Activated naive CD4-positive, alpha-beta T cell treated with anti-CD3 and anti-CD28 coated beads, Interleukin-2, amount 50 U/mL, for 24 hours (primary cell): Measurements from ENCODE around the gene PLPP7.
A peak's percentile ranks its signal among the peaks of the same experiment; 100 is the strongest.
"Not testable (repeated sequence)": the region's sequence is repeated elsewhere in the genome, so short reads cannot be mapped to it uniquely, and the experiment has no call there.

Experiments used
- H3K27ac Mint-ChIP-seq: one replicate; pipeline ENCODE4 v1.8.0; 2021; ENCODE audit warnings: mild to moderate bottlenecking, mixed read lengths
- H3K27me3 Mint-ChIP-seq: one replicate; pipeline ENCODE4 v1.8.0; 2021; ENCODE audit warnings: mixed read lengths
- H3K36me3 Mint-ChIP-seq: one replicate; pipeline ENCODE4 v1.8.0; 2021; ENCODE audit warnings: mixed read lengths
- H3K4me1 Mint-ChIP-seq: one replicate; pipeline ENCODE4 v1.8.0; 2021; ENCODE audit warnings: mixed read lengths
- H3K4me3 Mint-ChIP-seq: one replicate; pipeline ENCODE4 v1.8.0; 2021; ENCODE audit warnings: mild to moderate bottlenecking, mixed read lengths
- H3K9me3 Mint-ChIP-seq: one replicate; pipeline ENCODE4 v1.8.0; 2021; ENCODE audit warnings: mixed read lengths

PLPP7 gene

GRCh38 chr9:131320031-131320685 lies 30.6 kb downstream of the PLPP7 start:
- H3K9me3 Mint-ChIP-seq = no peaks in the 10 kb centered on the region
- H3K27me3 Mint-ChIP-seq = no peaks in the 10 kb centered on the region
- no peaks in the 10 kb centered on the region for H3K4me1 Mint-ChIP-seq
- H3K27ac Mint-ChIP-seq = no peak overlapping the region
- no peaks in the 10 kb centered on the region for H3K36me3 Mint-ChIP-seq
- no peak overlapping the region for H3K4me3 Mint-ChIP-seq

- no peaks in the 10 kb centered on the region for H3K27me3 Mint-ChIP-seq
- H3K27ac Mint-ChIP-seq = no peak overlapping the region
- H3K4me1 Mint-ChIP-seq = no peaks in the 10 kb centered on the region
- no peaks in the 10 kb centered on the region for H3K9me3 Mint-ChIP-seq
- H3K4me3 Mint-ChIP-seq = no peak overlapping the region
- no peaks in the 10 kb centered on the region for H3K36me3 Mint-ChIP-seq
These were observed 34.1 kb downstream of the PLPP7 start for GRCh38 chr9:131323629-131324028.

- Mint-ChIP-seq H3K9me3 (no peaks in the 10 kb centered on the region), H3K36me3 (no peaks in the 10 kb centered on the region), H3K4me3 (no peak overlapping the region), H3K4me1 (no peaks in the 10 kb centered on the region), H3K27ac (no peak overlapping the region), H3K27me3 (no peaks in the 10 kb centered on the region)
These were observed 35.5 kb downstream of the PLPP7 start for GRCh38 chr9:131324736-131325679.

GRCh38 chr9:131329241-131329641 lies 39.7 kb downstream of the PLPP7 start:
- Mint-ChIP-seq H3K36me3 (no peaks in the 10 kb centered on the region), H3K4me1 (no peaks in the 10 kb centered on the region), H3K9me3 (no peaks in the 10 kb centered on the region), H3K27me3 (no peaks in the 10 kb centered on the region), H3K27ac (no peak overlapping the region), H3K4me3 (no peak overlapping the region)

GRCh38 chr9:131330814-131331600 lies 41.5 kb downstream of the PLPP7 start:
- no peaks in the 10 kb centered on the region for H3K27me3 Mint-ChIP-seq
- peaks cover under 1% of the 10 kb centered on the region for H3K4me1 Mint-ChIP-seq
- H3K36me3 Mint-ChIP-seq = no peaks in the 10 kb centered on the region
- H3K4me3 Mint-ChIP-seq = no peak overlapping the region
- H3K27ac Mint-ChIP-seq = no peak overlapping the region
- no peaks in the 10 kb centered on the region for H3K9me3 Mint-ChIP-seq

- not testable (repeated sequence) for H3K4me1 Mint-ChIP-seq, H3K27ac Mint-ChIP-seq, H3K4me3 Mint-ChIP-seq, H3K27me3 Mint-ChIP-seq, H3K36me3 Mint-ChIP-seq, H3K9me3 Mint-ChIP-seq
These were observed 42.5 kb downstream of the PLPP7 start for GRCh38 chr9:131331996-131332395.

- Mint-ChIP-seq H3K4me1 (peaks cover 4% of the 10 kb centered on the region), H3K36me3 (no peaks in the 10 kb centered on the region), H3K27me3 (no peaks in the 10 kb centered on the region), H3K27ac (no peak overlapping the region), H3K9me3 (no peaks in the 10 kb centered on the region), H3K4me3 (no peak overlapping the region)
These were observed 44.5 kb downstream of the PLPP7 start for GRCh38 chr9:131333771-131334628.

- Mint-ChIP-seq H3K4me1 (peaks cover 4% of the 10 kb centered on the region), H3K36me3 (no peaks in the 10 kb centered on the region), H3K9me3 (no peaks in the 10 kb centered on the region), H3K4me3 (no peak overlapping the region), H3K27ac (no peak overlapping the region), H3K27me3 (no peaks in the 10 kb centered on the region)
These were observed 45.3 kb downstream of the PLPP7 start for GRCh38 chr9:131334629-131335367.

GRCh38 chr9:131335368-131335755 lies 45.8 kb downstream of the PLPP7 start:
- Mint-ChIP-seq H3K36me3 (no peaks in the 10 kb centered on the region), H3K4me1 (peaks cover 4% of the 10 kb centered on the region), H3K27me3 (no peaks in the 10 kb centered on the region), H3K9me3 (no peaks in the 10 kb centered on the region), H3K4me3 (no peak overlapping the region), H3K27ac (no peak overlapping the region)

- no peaks in the 10 kb centered on the region for H3K27me3 Mint-ChIP-seq
- H3K36me3 Mint-ChIP-seq = no peaks in the 10 kb centered on the region
- H3K4me1 Mint-ChIP-seq = peaks cover 4% of the 10 kb centered on the region
- H3K4me3 Mint-ChIP-seq = no peak overlapping the region
- H3K9me3 Mint-ChIP-seq = no peaks in the 10 kb centered on the region
- no peak overlapping the region for H3K27ac Mint-ChIP-seq
These were observed 47.8 kb downstream of the PLPP7 start for GRCh38 chr9:131337131-131337848.

GRCh38 chr9:131339212-131339611 lies 49.7 kb downstream of the PLPP7 start:
- H3K9me3 Mint-ChIP-seq, H3K27ac Mint-ChIP-seq, H3K4me3 Mint-ChIP-seq, H3K36me3 Mint-ChIP-seq, H3K4me1 Mint-ChIP-seq, H3K27me3 Mint-ChIP-seq: not testable (repeated sequence)

- peak overlapping the region; percentile 46 for H3K27ac Mint-ChIP-seq
- not testable (repeated sequence) for H3K36me3 Mint-ChIP-seq, H3K4me3 Mint-ChIP-seq, H3K9me3 Mint-ChIP-seq, H3K4me1 Mint-ChIP-seq, H3K27me3 Mint-ChIP-seq
These were observed 55.5 kb downstream of the PLPP7 start for GRCh38 chr9:131344931-131345535.

- H3K27ac Mint-ChIP-seq = no peak overlapping the region
These were observed 57.0 kb downstream of the PLPP7 start for GRCh38 chr9:131346559-131346958.

More at GRCh38 chr9:131346559-131346958, 57.0 kb downstream of the PLPP7 start:
- H3K9me3 Mint-ChIP-seq = no peaks in the 10 kb centered on the region
- H3K27me3 Mint-ChIP-seq = peaks cover 2% of the 10 kb centered on the region
- H3K4me3 Mint-ChIP-seq = no peak overlapping the region
- peaks cover 7% of the 10 kb centered on the region for H3K4me1 Mint-ChIP-seq
- H3K36me3 Mint-ChIP-seq = no peaks in the 10 kb centered on the region
